ENCODE results near the gene PRUNE2. TPM values are rescaled to one million over a fixed set of nuclear protein-coding genes. Genes with fewer than 3 reads are reported as not detected.

Gene PRUNE2
- total and polyA plus RNA-seq, 2 of the 8 experiments (the other 6 are each of a cell fraction or from before 2014, with no cell fraction given), result 5.5 to 13.3 TPM

- TF ChIP-seq ATF2 (IDR thresholded peaks at IDR 0.05; ENCODE audit: low read length), result no peak
- no peak for TF ChIP-seq SUZ12 (IDR thresholded peaks at IDR 0.05; ENCODE audit: low read length)
- TF ChIP-seq BCL11A (IDR thresholded peaks at IDR 0.05; ENCODE audit: low read depth in 2 of 2, low read length in 2 of 2), result no peak
- TF ChIP-seq ZNF274 (IDR thresholded peaks at IDR 0.05; ENCODE audit: borderline replicate concordance, extremely low read depth, low read length), result no peak
- no peak for TF ChIP-seq MAX (IDR thresholded peaks at IDR 0.05)
- TF ChIP-seq CHD7 (IDR thresholded peaks at IDR 0.05; ENCODE audit: insufficient replicate concordance, low read length), result no peak
- TF ChIP-seq TEAD4 (IDR thresholded peaks at IDR 0.05; ENCODE audit: low read depth, low read length), result peak; percentile 53; the same call in 1 of the 2 replicates
- TF ChIP-seq CEBPB (IDR thresholded peaks at IDR 0.05; ENCODE audit: low read depth, low read length), result 0 out of 2 replicates have a peak, but pooled peaks have one; percentile 16
- TF ChIP-seq SIRT6 (IDR thresholded peaks at IDR 0.05; ENCODE audit: low read length), result no peak
Measured at GRCh38 chr9:76692458-76693129, 213.3 kb downstream of the PRUNE2 start (continued).

All from H1 (cell line).